GM19438 (cell line): ENCODE results near the gene NELL1.

Experiments
- ATAC-seq: cut with Tn5 transposase; IDR thresholded peaks from one replicate; pipeline ENCODE4 v1.9.1; 2021; ENCODE audit warnings: low read depth; ENCODE audit not compliant: unreplicated experiment

Gene NELL1

DNA sequence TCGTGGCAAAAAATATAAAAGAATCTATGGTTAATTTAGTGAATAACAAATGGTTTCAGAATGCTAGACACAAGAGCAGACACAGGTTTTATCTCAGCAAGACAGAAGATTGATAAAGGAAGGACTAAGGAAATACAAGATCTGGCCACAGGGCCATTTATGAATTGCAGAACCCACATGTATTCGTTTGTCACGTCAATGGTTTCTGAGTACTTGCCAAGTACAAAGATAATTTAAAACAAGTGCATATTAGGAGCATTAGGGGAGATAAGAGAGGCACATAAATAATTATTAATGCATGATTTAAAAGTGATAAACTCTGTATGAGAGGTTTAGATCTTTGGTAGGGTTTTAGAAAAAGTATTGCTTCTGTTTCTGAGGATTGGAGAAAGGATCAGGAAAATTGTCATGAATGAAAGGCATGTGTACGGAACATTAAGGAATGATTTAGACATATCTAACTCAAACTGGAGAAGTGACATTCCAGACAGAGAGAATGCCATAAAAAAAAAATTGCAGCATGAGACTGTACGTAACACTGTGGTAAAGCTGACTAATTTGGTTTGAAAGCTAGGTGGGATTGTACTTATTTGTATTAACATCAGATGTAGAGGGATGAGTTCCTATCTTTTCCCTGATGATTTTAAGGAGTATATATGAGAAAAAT is 727.1 kb downstream of the NELL1 start:
- ATAC-seq: no peak

DNA sequence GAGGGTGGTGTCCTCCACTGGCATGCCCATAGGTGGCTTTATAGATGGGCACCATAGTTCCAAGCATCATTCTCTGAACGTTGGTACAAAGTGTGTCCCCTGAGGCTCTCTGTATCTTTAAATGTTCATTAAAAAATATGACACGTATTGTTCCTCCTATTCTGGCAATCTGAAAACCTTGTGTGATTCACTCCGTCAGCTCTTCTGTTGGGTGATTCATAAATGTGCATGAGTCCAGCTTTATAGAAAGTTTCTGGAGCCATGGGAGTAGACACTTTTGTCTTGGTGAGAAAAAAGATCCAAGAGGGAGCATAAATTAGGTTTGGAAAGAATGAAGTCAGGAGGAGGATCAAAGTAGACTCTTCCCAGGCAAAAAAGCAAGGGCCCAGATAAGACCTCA is 728.8 kb downstream of the NELL1 start:
- ATAC-seq: no peak

DNA sequence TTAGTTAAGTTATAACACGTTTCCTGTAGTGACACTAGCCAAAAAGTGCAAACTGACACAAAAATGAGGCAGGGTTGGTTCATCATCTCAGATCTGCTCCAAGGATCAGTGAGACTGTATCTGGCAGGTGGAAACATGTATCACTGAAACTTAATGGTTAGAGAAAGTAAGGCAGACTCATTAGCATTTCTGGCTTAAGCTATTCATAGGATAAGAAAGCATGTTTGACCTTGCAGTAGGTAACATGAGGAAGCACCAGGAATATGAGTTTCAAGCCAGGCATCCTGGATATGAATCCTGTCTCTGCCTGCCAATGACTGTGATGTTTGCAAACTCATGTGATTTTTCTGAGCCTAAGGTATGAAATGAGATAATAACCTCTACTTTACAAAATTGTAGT is 732.1 kb downstream of the NELL1 start:
- no peak for ATAC-seq

DNA sequence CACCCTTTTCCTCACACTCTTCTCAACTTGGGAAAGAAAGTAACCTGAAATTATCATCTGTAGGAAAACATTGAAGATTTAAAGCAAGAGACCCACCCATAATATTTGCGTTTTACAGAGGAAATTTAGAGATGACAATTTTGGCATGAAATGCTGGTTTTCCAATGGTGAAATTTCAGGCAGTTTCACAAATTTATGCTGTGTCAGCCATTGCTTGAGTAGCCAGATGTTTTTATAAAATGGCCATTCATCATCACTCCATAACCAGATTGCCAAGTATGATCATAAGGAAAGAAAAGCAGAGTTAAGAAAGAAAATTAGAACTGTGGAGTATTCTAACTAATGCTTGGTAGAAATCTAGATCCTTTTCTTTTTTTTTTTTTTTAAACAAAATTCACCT is 732.9 kb downstream of the NELL1 start:
- ATAC-seq: no peak

DNA sequence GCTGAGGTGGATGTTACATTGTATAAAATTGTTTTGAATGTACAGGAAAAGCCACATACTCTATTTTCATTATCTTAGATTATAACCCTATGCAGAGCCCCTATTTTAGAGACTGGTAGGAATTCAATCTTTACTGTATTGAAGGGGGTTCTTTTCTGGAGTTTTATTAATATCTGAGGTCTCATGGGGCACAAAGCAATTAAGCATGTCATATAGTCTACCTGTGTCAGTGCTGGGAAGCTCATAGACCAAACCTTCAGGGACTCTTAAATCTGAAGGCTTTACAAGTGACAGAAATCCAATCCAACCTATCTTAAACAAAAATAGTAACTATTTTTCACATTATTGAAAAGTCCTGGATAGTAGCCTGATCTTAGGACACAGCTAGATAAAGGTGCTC is 733.7 kb downstream of the NELL1 start:
- no peak for ATAC-seq

DNA sequence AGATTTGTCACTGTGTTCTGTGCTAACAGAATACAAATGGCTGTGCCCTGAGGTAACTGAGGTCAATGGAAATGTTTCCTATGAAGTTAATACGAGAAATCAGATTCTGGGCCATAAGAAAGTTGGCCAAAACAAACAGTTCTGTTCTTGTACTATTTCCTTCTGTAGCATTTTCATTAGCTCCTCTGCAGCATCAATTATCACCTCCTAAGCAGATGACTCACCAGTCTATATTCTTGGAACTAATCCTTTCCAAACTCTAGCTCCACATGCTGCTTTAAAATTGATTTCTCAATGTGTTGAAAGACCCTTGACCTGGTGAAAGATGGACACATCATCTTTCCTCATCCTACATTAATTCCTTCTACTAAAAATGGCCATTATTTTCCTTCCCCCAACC is 736.0 kb downstream of the NELL1 start:
- no peak for ATAC-seq

DNA sequence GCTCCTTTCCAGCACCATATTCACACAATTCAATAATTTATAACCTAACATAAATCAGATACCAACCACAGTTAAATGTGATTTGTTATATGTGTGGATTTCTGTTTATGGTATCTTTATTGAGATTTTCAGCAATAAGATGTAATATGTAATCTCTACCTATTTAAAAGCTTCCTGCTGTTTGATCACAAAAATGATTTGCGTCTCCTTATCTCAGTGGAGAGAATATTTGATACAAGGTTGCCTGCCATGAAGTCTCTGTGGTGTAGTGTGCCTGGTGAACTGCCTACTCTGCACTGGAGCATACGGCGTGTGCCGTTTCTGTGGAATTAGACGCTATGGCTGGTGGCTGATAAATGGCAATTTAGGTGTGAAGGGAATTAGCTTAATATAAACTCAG is 741.1 kb downstream of the NELL1 start:
- ATAC-seq: no peak

DNA sequence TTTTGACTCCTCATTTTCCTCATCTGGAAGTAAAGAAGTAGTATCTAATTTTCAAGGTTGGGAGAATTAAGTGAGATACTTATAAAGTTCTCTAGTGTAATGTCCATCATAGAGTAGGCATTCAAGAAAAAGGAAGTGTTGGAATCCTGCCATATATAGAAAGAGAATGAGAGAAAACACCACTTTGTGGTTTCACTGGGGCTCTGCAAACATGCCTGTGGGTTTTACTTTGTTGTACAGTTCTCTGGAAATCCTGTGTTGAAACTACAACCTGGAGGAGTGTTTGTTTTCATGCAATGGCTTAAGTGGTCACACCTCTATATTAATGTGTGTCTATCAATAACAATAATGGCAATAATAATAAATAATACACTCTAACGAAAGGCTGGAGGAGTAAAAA is 741.7 kb downstream of the NELL1 start:
- no peak for ATAC-seq

DNA sequence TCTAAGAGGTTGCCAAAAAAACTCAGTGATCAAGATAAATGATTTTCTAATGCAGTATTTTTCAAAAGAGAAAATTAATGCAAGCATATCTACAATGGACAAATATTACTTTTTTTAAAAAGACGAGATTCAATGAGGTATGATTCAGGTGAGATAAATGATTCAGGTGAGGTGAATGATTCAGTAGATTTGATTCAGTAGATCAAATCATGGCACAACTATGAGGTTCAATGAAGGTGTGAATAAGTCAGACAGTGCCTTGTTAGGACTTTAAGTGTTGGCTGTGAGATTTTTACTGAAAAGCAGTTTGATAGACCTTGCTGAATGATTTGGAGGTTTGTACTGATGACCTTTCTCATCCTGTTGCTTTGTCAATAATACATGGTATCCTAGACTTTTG is 742.2 kb downstream of the NELL1 start:
- no peak for ATAC-seq

DNA sequence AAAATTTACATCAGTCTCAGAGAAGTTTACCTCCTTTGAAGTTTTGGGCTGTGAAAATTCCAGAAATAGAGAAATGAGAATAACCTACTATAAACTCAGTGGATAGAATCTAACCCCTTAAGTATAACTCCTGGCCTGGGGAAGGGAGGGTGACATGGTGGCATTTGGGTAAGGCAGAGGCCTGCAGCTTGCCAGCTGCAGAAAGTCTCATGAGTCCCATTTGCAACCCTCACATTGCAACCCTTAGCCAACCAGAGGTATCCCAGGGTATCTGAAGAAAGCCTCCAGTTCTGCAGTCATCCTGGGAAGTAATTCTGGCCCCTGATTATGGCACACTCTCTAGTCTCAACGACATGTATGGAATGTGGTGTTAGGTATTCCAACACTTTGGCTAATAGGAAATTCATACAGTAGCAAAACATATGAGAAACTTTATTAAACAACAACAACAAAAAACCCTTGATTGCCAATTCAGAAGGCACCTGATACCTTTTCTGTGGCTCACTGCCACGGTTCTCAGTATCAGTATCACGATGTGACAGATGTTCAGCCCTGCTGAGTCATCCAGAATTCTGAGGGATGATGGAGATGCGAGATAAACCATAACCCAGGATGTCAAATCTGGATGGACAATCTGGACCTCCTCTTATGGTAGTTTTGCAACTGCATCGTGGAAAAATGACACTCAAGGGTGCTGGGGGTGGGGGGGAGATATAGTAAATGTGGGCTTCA is 743.4 kb downstream of the NELL1 start:
- ATAC-seq: no peak

DNA sequence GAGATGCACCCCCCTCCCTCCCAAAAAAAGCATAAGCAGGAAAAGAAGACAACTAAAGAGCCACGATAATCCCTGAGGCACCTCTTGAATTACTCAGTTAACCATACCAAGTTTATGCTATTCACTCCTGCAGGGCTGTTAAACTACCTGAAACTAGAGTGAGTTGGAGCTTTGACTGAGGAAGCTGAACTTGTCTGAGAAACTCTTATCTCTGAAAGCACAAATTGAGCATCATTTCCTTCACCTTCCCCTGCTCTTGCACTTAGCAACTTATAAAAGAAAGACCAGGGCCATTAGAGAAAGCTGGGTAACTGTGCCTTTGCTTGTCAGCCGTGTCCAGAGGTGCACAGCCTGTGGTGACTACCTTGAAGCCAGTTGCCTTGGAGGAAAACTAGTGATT is 745.6 kb downstream of the NELL1 start:
- no peak for ATAC-seq

DNA sequence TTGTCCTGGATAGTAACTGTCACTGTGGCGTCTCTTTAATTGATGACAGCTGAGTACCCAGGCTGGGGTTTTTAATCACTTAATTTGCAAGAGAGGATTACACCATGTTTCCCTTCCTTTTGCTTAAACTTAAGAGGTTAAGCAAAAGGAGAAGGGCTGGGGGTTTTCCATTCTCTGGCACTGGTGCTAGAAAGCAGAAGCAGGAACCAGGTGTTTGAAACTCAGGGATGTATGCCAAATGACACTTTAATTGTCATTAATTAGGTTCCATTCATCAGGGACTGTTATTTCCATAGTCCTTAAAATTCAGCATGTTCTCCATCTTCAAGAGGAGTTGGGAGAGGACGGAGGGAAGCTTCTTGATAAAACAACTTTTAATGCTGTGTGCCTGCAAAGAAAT is 746.2 kb downstream of the NELL1 start:
- ATAC-seq: no peak

DNA sequence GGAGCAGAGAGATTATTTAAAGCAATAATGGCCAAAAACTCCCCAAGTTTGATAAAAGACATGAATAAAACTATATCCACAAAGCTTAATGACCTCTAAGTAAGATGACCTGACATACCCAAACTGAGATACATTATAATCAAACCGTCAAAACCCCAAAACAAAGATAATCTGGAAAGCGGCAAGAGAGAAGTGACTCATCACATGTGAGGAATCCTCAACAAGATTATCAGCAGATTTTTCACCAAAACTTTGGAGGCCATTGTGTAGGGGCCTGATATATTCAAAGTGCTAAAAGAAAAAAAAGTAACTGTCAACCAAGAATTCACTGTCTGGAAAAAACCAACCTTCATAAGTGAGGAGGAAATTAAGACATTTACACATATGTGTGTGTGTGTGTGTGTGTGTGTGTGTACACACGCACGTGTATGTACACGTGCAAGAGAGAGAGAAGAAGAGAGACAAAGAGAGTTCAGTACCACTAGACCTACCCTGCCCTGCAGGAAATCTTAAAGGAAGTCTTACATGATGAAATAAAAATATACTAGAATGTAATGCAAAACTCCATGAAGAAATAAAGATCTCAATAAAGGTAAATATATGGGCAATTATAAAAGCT is 752.4 kb downstream of the NELL1 start:
- no peak for ATAC-seq

DNA sequence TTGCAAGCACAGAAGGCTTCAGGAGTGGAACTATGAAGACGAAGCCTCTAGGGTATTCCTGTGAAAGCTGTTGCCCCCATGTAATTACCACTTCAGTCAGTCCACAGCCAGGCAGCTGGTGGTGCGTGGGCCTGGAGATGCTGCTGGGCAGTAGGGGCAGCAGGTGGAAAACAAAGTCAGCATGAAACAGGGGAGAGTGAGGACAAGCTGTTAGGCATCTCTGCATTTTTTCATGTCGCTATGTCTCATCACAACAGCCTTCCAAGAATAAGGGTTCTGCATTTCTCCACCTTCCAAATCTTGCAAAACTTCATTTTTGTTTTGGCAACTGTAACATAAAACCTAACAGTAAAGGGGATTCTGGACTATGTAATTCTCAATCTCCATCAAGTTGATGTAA is 757.5 kb downstream of the NELL1 start:
- no peak for ATAC-seq

DNA sequence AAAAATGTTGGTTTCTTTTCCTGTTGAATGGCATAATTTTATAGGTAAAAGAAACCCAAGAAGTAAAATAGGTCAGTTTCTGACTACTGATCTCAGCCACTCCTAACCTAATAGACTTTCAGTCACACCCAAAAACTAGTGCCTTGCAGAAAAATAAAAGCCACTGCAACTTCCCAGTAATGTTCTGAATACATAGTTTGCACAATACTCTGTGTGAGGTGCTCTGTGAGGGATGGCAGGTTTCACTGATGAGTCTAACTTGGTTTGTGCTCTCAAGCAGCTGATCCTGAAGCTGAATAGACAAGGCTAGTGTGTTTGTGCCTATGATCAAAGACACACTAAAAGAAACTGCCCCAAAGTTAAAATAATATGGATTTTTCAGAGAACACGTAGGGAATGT is 758.3 kb downstream of the NELL1 start:
- ATAC-seq: no peak

DNA sequence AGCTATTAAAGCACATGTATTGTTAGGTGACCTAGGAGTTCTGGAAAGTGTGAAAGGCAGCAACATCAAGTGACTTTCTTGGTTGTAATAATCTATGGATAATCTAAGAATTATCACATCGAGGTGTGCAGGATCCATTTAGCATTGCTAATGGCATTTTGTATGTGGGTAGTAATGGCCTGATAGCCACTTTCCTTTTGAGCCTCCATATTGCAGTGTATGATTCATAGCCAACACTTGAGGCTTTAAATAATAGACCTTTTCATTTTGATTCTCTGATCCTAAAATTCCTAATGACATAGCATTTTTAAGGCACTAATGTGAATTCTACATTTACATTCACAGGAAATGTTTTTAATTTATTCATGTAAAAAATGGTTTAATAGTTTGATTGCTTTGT is 759.4 kb downstream of the NELL1 start:
- ATAC-seq: no peak

DNA sequence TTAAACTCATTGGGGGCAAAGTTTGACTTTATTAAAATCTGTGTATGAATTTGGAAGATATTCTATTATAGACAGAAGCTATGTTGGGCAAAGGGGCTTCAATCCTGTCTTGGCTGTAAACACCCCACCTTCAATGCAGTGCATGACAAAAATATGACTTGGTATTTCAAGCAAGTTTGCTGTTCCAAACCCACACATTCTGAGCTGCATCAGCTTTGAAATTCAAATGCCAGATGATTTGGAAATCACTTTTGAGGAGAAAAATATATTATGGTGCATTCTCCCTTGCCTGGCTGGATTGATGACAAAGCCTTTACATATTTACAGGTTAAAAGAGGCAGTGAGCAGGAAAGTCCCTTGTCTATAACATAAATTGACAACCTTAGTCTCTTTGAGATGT is 760.0 kb downstream of the NELL1 start:
- ATAC-seq: no peak

DNA sequence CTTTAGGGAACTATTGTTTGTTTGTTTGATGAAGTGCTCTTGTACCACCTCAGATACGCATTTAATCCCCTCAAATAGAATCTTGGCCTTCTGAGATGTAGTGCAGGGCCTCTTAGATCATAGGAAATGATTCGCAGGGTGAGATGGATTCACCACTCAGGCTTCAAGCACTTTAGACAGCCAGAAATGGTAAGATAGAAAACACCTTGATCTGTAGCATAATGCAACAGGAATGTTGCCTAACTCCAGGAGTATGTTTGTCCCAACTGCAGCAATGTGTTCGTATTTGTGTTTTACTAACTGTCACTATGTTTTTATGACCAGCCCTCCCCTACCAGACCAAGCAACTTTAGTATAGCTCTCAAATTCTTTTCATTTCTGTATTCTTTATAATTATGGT is 761.2 kb downstream of the NELL1 start:
- no peak for ATAC-seq

DNA sequence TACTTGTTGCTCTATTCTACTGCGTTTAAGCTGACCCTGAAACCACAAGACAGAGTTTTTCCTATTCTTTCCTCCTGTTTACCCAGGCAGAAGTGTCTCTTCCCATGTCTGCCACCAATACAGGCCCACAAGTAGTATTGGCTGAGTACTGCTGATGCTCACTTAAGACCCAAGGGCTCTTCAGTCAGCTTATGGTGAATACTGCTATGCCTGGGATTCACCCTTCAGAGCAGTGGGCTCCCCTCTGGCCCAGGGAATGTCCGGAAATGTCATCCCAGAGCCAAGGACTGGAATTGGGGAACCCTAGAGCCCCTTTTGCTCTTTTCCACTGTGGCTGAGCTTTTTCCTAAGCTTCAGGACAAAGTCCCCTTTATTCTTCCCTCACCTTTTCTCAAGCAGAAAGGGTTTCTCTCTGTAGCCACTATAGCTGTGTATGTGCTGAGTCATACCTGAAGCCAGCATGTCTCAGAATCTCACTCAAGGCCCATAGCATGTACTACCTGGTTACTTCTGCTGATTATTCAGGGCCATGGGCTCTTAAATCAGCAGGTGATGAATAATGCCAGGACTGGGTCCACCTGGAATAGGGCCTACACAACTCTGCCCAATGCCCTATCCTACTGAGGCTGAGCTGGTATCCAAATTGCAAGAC is 777.7 kb downstream of the NELL1 start:
- ATAC-seq: no peak

DNA sequence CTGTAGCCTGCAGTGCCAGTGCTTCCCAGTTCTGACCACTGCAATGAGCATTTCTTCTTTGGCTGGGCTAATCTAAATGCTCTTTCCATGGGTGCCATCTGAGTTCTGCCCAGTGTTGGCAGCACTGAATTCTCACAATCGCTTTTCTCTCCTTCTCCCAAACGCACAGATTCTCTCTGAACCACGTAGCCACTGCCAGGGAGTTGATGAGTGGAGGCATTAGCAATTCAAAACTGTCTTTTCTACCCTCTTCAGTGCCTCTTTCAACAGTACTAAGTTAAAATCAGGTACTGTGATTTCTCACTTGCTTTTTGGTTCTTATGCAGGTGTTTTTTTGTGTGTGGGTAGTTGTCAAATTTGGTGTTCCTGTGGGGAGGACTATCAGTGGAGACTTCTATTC is 778.5 kb downstream of the NELL1 start:
- no peak for ATAC-seq

DNA sequence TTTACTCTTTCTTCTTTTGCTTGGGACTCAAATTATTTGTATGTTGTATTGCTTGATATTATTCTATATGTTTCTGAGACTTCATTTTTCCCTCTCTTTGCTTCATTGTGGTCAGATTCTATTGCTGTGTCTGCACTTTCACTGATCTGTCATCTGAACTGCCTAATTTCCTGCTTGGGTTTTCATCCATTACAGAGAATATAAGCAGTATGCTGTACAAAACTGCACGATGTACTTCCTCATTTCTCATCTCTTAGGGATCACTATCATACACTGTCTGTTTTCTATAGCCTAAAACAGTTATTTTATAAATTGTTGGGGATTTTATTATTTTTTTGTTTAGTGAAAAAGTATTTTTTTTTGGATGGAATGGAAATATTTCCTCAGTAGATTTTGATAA is 786.8 kb downstream of the NELL1 start:
- no peak for ATAC-seq

DNA sequence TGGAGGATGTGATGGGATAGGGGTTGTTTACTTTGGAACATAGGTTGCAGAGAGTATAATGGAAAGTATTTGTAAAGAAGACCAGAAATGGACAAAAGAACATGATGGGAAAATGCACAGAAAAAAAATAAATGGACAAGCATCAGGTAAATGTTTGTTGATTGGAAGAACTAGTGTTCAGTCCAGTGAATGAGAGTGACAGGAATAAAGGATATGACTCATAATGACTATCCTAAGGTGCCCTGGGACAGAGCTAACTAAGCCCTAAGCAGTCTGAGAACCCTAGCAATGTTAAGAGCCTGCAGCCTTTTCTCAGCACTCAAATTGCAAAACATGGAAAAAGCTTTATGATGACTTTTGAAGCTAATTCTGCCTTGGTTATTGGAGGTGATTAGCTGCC is 790.7 kb downstream of the NELL1 start:
- ATAC-seq: no peak
